ENCODE measurements around the gene TBC1D4.
"Not testable (repeated sequence)": the region's sequence is repeated elsewhere in the genome, so short reads cannot be mapped to it uniquely, and the experiment has no call there.

The TBC1D4 gene

DNA sequence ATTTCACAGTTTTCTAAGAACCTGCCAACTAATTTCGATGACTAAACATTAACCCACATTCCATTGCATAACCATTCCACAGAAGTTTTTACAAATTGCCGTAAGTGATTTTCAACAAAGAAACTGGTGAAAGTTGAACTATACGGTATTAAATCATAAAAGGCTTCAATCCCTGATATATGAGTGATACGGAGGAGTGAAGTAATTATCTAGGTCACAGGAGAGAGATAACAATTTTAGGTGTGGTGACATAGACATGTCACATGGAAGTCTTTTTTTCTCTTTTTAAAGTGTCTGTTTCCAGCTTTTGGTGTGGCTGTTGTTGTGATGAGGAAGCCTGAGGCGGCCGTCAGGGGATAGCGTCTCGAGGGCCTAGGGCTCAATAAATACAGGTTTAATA lies 29.4 kb downstream of the TBC1D4 start:
- DNase-seq (ENCODE audit: low read depth in 2 of 2, low spot score in 1 of 2): no peak

DNA sequence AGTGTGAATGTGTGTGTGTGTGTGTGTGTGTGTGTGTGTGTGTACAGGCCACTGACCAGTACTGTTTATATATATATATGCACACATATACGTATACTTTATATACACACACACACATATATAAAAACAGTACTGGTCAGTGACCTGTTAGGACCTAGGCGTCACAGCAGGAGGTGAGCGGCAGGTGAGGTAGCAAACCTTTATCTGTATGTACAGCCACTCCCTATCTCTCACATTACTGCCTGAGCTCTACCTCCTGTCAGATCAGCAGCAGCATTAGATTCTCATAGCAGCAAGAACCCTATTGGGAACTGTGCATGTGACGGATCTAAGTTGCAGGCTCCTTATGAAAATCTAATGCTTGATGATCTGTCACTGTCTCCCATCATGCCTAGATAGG lies 34.5 kb downstream of the TBC1D4 start:
- DNase-seq (ENCODE audit: low read depth in 2 of 2, low spot score in 1 of 2): no peak

DNA sequence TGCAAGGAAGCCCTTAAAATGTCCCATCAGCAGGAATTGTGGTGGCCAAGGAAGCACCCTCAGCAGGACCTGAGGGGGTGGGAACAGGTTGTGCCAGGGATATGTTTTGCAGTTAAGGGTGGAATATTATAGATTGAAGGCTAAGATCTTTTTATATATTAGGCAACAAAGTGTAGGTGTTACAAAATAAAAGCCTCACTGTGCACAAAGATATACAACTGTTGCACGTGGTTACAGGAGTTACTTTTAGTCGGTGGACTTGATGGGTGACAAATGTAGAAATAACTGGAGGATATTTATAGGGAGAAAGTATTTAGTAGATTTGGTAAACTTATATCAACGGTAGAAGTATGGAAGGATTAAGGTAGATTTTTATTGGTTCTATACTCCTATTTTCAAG lies 35.1 kb downstream of the TBC1D4 start:
- no peak for DNase-seq (ENCODE audit: low read depth in 2 of 2, low spot score in 1 of 2)

DNA sequence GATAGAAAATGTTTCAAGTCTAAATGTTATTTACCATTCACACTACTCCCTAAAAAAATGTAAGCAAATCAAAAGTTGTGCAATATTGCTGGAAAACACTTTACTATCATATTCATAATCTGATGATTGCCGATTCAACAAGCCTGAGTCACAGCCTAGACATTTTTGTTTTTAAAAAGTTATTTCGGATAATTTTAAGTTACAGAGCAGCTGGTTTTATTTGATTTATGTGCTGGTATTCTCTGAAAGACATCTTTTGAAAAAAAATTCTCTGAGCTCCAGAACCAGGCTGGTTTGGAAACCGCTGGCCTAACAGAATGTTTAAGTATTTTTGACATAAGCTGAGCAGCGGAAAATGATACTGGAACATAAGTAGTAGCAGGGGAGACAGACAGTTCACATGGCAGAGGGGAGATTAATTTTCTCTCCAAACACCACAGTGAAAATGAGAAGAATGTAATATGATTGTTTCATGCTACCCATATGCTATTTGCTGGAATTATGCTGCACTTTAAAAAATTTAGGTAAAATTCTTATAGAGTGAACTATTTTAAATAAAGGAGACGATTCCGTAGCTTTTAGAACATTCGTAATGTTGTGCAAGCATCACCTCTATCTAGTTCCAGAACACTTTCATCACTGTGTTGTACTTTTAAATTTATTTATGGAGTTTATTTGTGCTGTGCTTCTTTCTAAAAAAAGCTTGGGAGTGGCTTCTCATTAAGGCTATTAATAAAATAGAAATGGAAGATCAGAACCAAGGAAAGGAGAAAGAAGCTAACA lies 36.1 kb downstream of the TBC1D4 start:
- DNase-seq (ENCODE audit: low read depth in 2 of 2, low spot score in 1 of 2): no peak

DNA sequence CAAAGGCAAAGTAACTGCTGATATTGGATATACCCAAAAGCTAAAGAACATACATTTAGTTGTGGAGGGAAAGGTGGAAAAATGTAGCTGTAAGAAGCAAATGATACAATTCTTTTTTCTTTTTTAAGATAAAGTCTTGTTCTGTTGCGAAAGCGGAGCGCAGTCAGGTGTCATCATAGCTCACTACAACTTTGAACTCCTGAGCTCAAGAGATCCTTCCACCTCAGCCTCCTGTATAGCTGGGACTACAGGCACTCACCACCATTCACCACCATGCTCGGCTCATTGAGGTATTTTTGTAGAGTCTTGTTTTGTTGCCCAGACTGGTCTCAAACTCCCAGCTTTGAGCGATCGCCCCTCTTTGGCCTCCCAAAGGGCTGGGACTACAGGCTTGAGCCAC lies 38.0 kb downstream of the TBC1D4 start:
- DNase-seq (ENCODE audit: low read depth in 2 of 2, low spot score in 1 of 2): no peak

DNA sequence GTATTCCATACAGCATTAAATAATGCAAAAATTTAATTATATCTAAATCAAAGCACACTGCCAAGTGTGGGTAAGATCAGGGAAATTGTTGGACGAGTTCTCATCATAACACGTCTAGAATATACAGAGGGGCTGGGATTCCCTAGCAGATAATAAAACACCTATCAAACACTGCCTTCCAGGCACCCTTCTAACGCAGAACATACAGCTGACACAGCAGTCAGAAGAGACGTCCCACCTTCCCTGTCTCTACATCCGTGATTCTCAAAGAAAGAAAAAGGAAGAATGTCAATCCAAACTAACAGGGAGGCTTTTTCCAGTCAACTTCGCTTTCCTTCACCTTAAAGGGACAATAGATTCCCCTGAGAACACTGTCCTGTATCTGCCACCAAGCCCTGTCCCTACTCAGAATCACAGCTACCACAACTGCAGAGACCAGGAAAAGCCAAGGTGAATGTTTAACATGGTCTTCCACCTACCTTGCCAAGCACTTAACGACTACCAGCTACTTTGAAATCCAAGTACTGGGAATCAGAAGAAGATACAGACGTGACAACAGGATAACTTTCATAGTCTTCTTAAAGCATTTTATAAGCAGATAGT lies 38.5 kb downstream of the TBC1D4 start:
- no peak for DNase-seq (ENCODE audit: low read depth in 2 of 2, low spot score in 1 of 2)

DNA sequence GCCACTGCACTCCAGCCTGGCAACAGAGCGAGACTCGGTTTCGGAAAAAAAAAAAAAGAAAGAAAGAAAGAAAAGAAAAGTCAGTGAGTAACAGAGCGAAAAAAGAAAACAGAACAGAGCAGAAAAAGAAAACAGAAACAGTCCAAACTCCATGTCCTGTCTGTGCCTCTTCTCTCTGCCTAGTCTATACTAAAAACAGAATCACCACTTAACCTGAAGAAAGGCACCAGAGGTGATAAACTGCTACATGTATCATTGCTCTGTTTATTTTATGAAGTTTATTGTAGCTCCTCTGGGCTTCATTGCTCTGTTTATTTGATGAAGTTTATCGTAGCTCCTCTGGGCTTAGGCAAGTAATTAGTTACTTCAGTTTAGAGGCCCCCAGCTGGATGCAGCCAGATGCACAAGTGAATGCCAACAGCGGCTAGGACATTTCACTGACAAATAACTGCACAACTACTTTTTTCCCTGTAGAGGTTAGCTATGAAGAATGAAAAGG lies 39.2 kb downstream of the TBC1D4 start:
- no peak for DNase-seq (ENCODE audit: low read depth in 2 of 2, low spot score in 1 of 2)

DNA sequence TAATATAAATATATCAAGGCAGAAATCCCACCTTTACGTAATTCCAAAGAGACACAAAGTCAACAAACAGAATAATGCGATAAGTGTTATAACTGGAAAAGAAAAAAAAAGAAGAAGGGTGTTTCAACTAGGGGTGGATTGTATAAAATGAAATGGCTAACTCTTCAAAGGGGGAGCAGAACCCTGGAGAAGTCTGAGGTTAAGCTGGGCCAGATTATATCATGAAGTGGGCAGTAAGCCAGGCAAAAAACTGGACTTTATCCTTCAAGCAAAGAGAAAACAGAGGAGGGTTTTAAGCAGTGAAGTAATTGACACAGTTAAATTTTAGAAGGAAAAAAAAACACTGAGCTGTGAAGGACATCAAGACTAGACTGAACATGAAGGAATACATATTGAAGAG lies 41.9 kb downstream of the TBC1D4 start:
- no peak for DNase-seq (ENCODE audit: low read depth in 2 of 2, low spot score in 1 of 2)

DNA sequence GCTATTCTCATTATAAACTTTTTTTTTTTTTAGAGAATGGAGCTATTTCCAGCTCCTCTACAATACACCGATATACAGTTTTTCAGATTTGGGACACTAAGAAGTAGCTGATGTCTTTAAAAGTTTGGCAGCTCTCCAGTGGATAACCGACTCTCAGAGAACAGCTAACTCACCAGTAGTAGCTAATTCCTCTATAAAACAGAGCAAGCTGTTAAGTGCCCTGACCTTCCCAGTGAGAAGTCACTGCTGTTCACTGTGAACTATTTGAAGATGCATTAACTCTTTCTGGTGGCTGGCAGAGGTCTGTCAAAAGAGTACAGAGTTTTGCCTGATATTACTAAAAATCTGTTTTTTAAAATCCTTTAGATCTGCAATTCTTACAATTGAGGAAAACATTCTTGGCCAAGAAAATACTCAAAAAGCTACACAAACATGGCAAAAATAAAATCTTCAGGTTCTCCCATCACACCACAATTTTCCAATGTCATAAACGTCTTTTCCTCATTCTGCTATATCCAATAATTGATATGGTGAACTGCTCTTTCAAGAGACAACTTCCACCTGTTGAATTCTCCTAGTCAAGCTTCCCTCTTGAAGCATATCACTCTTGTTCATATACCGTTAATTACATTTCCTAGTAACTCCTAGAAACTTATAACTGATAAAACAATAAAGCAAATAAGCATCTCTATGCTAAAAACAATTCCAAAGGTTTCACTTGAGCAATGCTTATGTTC lies 44.2 kb downstream of the TBC1D4 start:
- DNase-seq (ENCODE audit: low read depth in 2 of 2, low spot score in 1 of 2): no peak

DNA sequence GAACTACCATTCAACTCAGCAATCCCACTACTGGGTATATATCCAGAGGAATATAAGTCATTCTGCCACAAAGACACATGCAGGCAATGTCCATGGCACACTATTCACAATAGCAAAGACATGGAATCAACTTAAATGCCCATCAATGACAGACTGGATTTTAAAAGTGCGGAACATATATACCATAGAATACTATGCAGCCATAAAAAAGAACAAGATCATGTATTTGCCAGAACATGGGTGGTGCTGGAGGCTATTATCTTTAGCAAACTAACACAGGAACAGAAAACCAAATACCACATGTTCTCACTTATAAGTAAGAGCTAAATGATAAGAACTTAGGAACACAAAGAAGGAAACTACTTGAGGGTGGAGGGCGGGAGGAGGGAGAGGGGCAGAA lies 47.8 kb downstream of the TBC1D4 start:
- DNase-seq (ENCODE audit: low read depth in 2 of 2, low spot score in 1 of 2): not testable (repeated sequence)

DNA sequence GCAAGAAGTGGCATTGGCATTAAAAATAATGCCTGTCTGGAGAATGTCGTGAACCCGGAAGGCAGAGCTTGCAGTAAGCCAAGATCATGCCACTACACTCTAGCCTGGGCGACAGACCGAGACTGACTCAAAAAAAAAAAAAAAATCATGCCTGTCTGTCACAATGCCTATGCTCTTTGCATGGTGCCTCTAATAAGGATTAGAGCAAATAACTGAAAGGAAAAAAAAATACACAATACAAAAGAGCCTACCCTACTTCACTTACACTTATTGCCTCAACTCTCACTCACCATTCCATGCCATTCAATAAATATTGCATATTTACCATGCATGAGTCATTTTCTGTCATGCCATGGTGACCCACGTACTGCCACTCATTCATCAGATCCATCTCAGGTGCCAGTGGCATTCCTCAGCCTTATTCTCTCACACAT lies 49.1 kb downstream of the TBC1D4 start:
- no peak for DNase-seq (ENCODE audit: low read depth in 2 of 2, low spot score in 1 of 2)

DNA sequence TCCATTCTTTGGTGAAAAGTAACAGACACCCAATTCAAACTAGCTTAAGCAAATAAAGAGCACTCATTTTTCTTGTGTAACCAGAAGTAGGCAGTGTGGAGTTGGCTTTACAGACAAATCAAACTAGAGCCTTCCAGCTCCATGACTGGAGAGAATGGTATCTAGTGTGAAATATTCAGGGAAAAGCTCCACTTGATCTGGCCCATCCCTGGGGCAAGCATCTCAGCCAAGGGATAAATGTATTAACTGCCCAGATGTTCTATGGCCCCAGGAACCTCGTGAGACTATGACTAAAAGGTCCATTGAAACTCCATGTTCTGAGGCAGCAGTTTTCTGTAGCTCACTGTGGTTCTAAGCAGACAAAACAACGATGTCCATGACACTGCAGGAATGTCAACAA lies 49.9 kb downstream of the TBC1D4 start:
- DNase-seq (ENCODE audit: low read depth in 2 of 2, low spot score in 1 of 2): no peak

DNA sequence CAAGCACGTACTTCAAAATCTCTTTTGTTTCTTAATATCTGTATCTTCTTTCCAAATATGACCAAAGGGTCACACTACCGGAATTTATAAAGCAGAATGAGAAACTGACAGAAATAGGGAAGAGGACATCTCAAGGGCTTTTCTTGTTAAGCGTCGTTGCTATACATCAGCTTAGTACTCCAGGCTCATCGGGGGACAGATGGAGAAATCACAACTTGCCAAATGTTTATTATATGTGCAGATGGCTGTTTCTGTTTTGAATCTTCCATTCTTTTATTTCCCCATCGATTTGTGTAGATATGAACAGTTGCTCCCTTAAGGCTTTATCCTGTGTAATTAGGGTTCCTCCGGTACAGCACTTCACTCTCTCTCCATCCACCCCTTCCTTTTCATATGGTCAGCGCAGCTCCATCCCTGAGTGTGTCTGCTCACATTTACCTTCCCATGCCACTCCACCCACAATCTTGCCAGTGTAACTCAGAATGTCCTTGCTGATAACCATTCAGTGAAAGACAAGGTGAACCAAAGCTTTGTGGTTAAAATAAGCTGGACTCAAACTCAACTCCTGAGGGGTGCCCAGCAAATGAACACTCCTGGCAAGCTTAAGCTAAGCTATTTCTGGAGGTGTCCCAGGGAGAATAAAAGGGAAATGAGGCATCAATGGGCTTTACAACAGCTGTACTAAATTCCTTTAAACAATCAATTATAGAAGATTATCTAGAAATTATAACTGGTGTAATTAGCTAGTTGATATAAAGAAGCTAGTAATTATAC lies 51.3 kb downstream of the TBC1D4 start:
- no peak for DNase-seq (ENCODE audit: low read depth in 2 of 2, low spot score in 1 of 2)

DNA sequence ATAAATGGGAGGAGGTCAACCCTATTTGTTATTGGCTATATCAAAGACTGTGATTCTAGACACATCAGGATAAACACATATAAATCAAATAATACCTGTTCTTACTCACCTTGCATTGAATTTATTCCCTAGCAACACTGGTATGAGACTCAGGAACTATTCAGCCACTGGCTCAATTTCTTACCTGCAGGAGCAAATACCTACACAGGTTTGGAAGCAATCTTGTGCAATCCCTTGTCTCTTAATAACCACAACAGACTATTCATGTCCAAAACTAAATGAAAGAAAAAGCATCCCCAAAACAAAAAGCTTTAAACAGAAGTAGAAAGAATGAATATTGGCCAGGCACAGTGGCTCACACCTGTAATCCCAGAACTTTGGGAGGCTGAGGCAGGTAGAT lies 55.5 kb downstream of the TBC1D4 start:
- DNase-seq (ENCODE audit: low read depth in 2 of 2, low spot score in 1 of 2): no peak

DNA sequence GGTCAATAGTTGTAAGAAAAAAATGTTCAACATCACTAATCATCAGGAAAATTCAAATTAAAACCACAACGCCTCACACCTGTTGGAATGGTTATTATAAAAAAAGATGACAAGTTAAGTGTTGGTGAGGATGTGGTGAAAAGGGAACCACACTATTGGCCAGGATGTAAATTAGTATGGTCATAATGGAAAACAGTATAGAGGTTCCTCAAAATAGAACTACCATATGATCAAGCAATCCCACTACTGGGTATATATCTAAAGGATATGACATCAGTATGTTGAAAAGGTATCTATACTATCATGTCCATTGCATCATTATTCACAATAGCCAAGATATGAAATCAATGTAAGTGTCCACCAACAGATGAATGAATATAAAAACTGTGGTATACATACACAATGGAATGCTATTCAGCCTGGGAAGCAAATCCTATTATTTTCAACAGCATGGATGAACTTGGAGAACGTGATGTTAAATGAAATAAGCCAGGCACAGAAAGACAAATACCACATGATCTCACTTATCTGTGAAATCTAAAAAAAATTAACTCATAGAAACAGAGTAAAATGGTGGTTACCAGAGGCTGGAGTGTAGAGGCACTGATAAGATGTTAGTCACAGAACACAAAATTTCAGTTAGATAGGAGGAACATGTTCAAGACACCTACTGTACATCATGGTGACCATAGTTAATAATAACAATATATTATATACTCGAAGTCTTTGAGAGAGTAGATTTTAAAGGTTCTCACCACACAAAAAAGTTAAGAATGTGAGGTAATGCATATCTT lies 56.6 kb downstream of the TBC1D4 start:
- DNase-seq (ENCODE audit: low read depth in 2 of 2, low spot score in 1 of 2): no peak

DNA sequence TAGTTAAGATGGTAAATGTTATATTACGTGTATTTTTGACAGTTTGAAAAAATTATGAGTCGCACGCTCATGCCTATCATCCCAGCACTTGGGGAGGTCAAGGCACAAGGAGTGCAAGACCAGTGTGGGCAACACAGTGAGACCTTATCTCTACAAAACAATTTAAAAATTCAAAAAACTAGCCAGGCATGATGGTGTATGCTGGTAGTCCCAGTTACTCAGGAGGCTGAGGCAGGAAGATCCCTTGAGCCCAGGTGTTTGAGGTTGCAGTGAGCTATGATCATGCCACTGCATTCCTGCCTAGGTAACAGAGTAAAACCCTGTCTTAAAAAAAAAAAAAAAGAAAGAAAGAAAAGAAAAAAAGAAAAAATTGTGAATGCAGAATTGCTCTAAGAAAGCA lies 58.0 kb downstream of the TBC1D4 start:
- no peak for DNase-seq (ENCODE audit: low read depth in 2 of 2, low spot score in 1 of 2)

DNA sequence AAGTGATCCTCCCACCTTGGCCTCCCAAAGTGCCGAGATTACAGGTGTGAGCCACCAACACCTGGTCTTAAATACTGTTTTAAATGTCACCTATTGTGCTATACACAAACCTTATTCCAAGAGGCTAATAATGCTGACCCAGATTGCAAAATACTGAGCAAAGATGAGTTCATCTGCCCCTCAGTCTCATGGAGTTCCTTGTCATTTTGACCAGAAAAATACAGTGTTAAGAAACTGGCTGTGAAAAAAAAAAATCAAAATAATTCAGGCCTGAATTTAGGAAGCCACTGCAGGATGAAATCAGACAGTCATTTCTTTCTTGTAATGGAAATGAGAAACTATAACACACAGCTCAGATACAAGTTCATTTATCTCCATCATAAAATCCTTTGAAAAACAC lies 59.9 kb downstream of the TBC1D4 start:
- no peak for DNase-seq (ENCODE audit: low read depth in 2 of 2, low spot score in 1 of 2)

DNA sequence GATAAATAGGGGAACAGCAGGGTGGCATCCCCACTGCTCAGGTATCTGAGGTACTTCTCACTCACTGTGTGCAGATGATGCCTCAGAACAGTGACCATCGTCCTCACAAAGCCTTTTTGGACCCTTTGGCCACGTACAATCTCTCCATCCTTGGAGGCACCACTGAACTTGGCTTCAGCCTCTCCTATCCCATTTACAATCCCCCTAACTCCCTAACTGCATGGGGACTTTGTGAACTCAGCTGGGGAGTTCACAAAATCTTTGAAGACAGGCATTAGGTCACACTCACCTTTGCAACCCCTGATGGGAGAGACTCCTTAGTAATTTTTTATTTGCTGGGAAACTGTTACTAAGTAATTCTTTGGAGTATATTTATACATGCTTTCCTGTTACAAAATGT lies 60.8 kb downstream of the TBC1D4 start:
- no peak for DNase-seq (ENCODE audit: low read depth in 2 of 2, low spot score in 1 of 2)

DNA sequence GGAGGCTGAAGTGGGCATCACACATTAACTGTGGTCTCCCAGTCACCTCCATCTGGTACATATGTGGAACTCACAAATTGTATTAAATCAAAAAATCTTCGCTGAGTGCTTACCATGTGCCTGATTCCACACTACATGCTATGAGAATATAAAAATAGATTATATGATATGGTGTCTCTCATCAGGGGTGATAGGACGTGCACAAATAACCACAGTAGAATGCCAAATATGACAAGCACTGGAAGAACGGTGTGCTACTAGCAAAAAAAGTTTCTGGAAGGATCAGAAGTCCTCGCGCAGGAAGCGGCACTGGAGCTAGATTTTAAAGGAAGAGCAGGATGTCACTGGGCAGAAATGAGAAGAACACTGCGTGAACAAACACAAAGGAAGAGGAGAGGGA lies 62.3 kb downstream of the TBC1D4 start:
- no peak for DNase-seq (ENCODE audit: low read depth in 2 of 2, low spot score in 1 of 2)

DNA sequence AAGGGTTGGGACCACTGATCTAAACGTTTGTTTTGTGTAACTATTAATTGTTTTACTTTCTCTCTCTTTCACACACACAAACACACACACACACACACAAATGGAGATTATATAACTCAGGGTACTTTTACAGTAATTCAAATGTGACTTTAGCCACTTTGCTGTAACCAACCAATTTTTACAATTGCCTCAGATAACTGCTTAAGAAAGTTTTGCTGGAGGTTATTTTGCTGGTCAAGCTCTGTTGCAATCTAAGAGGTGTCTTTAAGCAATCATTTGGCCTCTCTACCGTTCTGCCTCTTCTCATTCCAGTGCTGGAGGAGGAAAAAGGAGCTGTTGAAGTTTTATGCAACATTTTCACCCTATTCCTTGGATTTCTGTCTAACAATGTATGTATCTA lies 63.0 kb downstream of the TBC1D4 start:
- no peak for DNase-seq (ENCODE audit: low read depth in 2 of 2, low spot score in 1 of 2)

All from stimulated activated CD8-positive, alpha-beta memory T cell treated with anti-CD3 and anti-CD28 coated beads, Interleukin-4, amount 100 ng/mL, for 4 hours (primary cell).